HCT116 (cell line): ENCODE data around the gene ALDH3A1. TPM values are rescaled to one million over a fixed set of nuclear protein-coding genes. Genes with fewer than 3 reads are reported as not detected.

ENCODE experiments used
- ATAC-seq: fragments of 200-7000 bp; cut with Tn5 transposase; 2 replicates; pipeline ENCODE4 v1.9.1; 2020; ENCODE audit warnings: mild to moderate bottlenecking, moderate library complexity
- BruUV-seq: library from RNA; stranded (reverse); fragments of 400-500 nt; replicated peaks from 2 replicates; lab custom pipeline; 2021; lab: Mats Ljungman, UMichigan
- CTCF ChIA-PET: fragments of 300-600 bp; sonication (Branson Sonifier 250); formaldehyde crosslinking; loops from one replicate; lab custom pipeline; 2021; ENCODE audit warnings: antibody characterized with exemption; lab: Charles Lee
- POLR2A ChIA-PET: fragments of 300-600, 350-600 bp; sonication (Branson Sonifier 250); formaldehyde crosslinking; loops from one replicate; lab custom pipeline; 2021; ENCODE audit warnings: antibody characterized with exemption; lab: Charles Lee
- RAD21 ChIA-PET, 2 experiments: fragments of 300-600 bp; sonication (Branson Sonifier 250); formaldehyde crosslinking; loops; one replicate each; lab custom pipeline; 2023; ENCODE audit warnings: low total read pairs in 2 of 2; ENCODE audit not compliant: uncharacterized antibody in 2 of 2, unreplicated experiment in 2 of 2, low non-redundant PET in 1 of 2; lab: Charles Lee
- DNase-seq: peaks from one replicate; pipeline ENCODE4 v3.0.0-alpha.2; 2010; ENCODE audit warnings: low read depth, low spot score
- H2AFZ ChIP-seq: fragments of 200-600 bp; shearing (Covaris generic), sonication (generic); 2 replicates; pipeline ENCODE4 v1.6.1; 2017; ENCODE audit warnings: low read depth, mixed run types, mixed read lengths, antibody characterized with exemption, low read length; ENCODE audit not compliant: poor library complexity, severe bottlenecking
- H3K27ac ChIP-seq: 2 replicates; pipeline ENCODE4 v1.5.1; 2012; ENCODE audit warnings: low read depth, low read length
- H3K27me3 ChIP-seq: fragments of 200-600 bp; sonication (generic); 2 replicates; pipeline ENCODE4 v1.6.1; 2016; ENCODE audit warnings: mixed run types, low read length, mixed read lengths; ENCODE audit not compliant: insufficient read depth
- H3K36me3 ChIP-seq, 2 experiments: fragments of 200-500 bp in 1 of 2; fragments of 200-600 bp in 1 of 2; sonication (Bioruptor generic) in 1 of 2; sonication (generic) in 1 of 2; 2 replicates each; pipeline versions ENCODE4 v1.5.1 to v1.6.1; 2014 to 2016; ENCODE audit warnings: low read length in 2 of 2, inconsistent platforms in 1 of 2, mixed read lengths in 1 of 2, mixed run types in 1 of 2; ENCODE audit not compliant: insufficient read depth in 2 of 2, control insufficient read depth in 1 of 2
- H3K4me1 ChIP-seq, 2 experiments: fragments of 200-600 bp in 1 of 2; sonication (generic) in 1 of 2; 2 replicates each; pipeline versions ENCODE4 v1.5.1 to v1.6.1; 2012 to 2017; ENCODE audit warnings: low read length in 2 of 2, inconsistent platforms in 1 of 2, mild to moderate bottlenecking in 1 of 2, mixed read lengths in 1 of 2, mixed run types in 1 of 2, moderate library complexity in 1 of 2; ENCODE audit not compliant: insufficient read depth in 2 of 2, control insufficient read depth in 1 of 2
- H3K4me2 ChIP-seq: fragments of 200-600 bp; sonication (generic); 2 replicates; pipeline ENCODE4 v1.6.1; 2017; ENCODE audit warnings: mixed run types, low read length, mixed read lengths
- H3K4me3 ChIP-seq, 2 experiments: fragments of 200-600 bp in 1 of 2; sonication (generic) in 1 of 2; replicated peaks in 1 of 2; 2 replicates each; pipeline ENCODE4 v1.5.1; 2011 to 2016; ENCODE audit warnings: low read length in 2 of 2, control low read depth in 1 of 2, low read depth in 1 of 2, mild to moderate bottlenecking in 1 of 2, mixed read lengths in 1 of 2, mixed run types in 1 of 2
- H3K79me2 ChIP-seq: fragments of 200-600 bp; sonication (generic); 2 replicates; pipeline ENCODE4 v1.6.1; 2017; ENCODE audit warnings: mild to moderate bottlenecking, mixed run types, low read length, moderate library complexity, mixed read lengths; ENCODE audit not compliant: insufficient read depth
- H3K9ac ChIP-seq: fragments of 200-600 bp; sonication (generic); 2 replicates; pipeline ENCODE4 v1.6.1; 2016; ENCODE audit warnings: low read length, mixed read lengths
- H3K9me2 ChIP-seq: fragments of 200-600 bp; sonication (generic), shearing (Covaris generic); 2 replicates; pipeline ENCODE4 v1.6.1; 2017; ENCODE audit warnings: mixed run types, mild to moderate bottlenecking, moderate library complexity; ENCODE audit not compliant: insufficient read depth
- H3K9me3 ChIP-seq, 2 experiments: fragments of 200-500 bp in 1 of 2; fragments of 200-600 bp in 1 of 2; sonication (Bioruptor generic) in 1 of 2; sonication (generic) in 1 of 2; 2 replicates each; pipeline ENCODE4 v1.6.1; 2014 to 2017; ENCODE audit warnings: low read length in 2 of 2, mixed read lengths in 2 of 2, inconsistent platforms in 1 of 2, low read depth in 1 of 2, mild to moderate bottlenecking in 1 of 2, mixed run types in 1 of 2, moderate library complexity in 1 of 2; ENCODE audit not compliant: control insufficient read depth in 1 of 2, insufficient read depth in 1 of 2
- H4K20me1 ChIP-seq: fragments of 200-600 bp; sonication (generic), shearing (Covaris generic); 2 replicates; pipeline ENCODE4 v1.6.1; 2017; ENCODE audit warnings: mixed run types, mild to moderate bottlenecking, moderate library complexity; ENCODE audit not compliant: insufficient read depth
- ATF3 ChIP-seq: IDR thresholded peaks from 2 replicates; pipeline ENCODE4 v1.6.1; 2012
- CBX3 ChIP-seq: IDR thresholded peaks from 2 replicates; pipeline ENCODE4 v1.6.1; 2012; ENCODE audit warnings: low read depth
- CTCF ChIP-seq, 3 experiments: fragments of 200-600 bp in 1 of 3; sonication (generic) in 1 of 3; IDR thresholded peaks in 2 of 3; conservative IDR thresholded peaks in 1 of 3; 2 replicates each; pipeline ENCODE4 v1.5.1; 2012 to 2017; ENCODE audit warnings: low read depth in 2 of 3, low read length in 2 of 3, antibody characterized with exemption in 1 of 3, borderline replicate concordance in 1 of 3, control low read depth in 1 of 3, mild to moderate bottlenecking in 1 of 3, mixed read lengths in 1 of 3, mixed run types in 1 of 3, moderate library complexity in 1 of 3; ENCODE audit not compliant: insufficient read depth in 1 of 3
- EGR1 ChIP-seq: IDR thresholded peaks from 2 replicates; pipeline ENCODE4 v1.6.1; 2012; ENCODE audit warnings: low read depth
- ELF1 ChIP-seq: IDR thresholded peaks from 2 replicates; pipeline ENCODE4 v1.6.1; 2012; ENCODE audit warnings: low read depth, borderline replicate concordance
- FOSL1 ChIP-seq: IDR thresholded peaks from 2 replicates; pipeline ENCODE4 v1.6.1; 2012; ENCODE audit warnings: low read depth
- POLR2AphosphoS5 ChIP-seq: IDR thresholded peaks from 2 replicates; pipeline ENCODE4 v1.6.1; 2011; ENCODE audit warnings: mild to moderate bottlenecking, low read depth, low read length, moderate library complexity
- RAD21 ChIP-seq: IDR thresholded peaks from 2 replicates; pipeline ENCODE4 v1.6.1; 2012; ENCODE audit warnings: low read depth, mild to moderate bottlenecking
- SIN3A ChIP-seq: IDR thresholded peaks from 2 replicates; pipeline ENCODE4 v1.6.1; 2012; ENCODE audit warnings: low read depth
- SP1 ChIP-seq: IDR thresholded peaks from 2 replicates; pipeline ENCODE4 v1.6.1; 2012; ENCODE audit warnings: low read depth
- ZNF274 ChIP-seq: fragments of 200-500 bp; sonication (Bioruptor generic); IDR thresholded peaks from 2 replicates; pipeline ENCODE4 v1.6.1; 2014; ENCODE audit warnings: mild to moderate bottlenecking, low read depth, low read length, inconsistent platforms
- intact Hi-C: fragments of 100-400 bp; cut with micrococcal nuclease; formaldehyde crosslinking; loops from 2 replicates; pipeline ENCODE4 v1.10.0; 2022
- total RNA-seq: library from RNA; stranded (reverse); gene quantifications from one replicate; pipeline ENCODE4 v1.2.1, GENCODE V29; 2021; ENCODE audit not compliant: unreplicated experiment
- TF ChIP-seq, protein P1 (sequence below): IDR thresholded peaks from 2 replicates; pipeline ENCODE4 v1.6.1; 2012
- TF ChIP-seq, protein P2 (sequence below): IDR thresholded peaks from 2 replicates; pipeline ENCODE4 v1.6.1; 2011; ENCODE audit warnings: mild to moderate bottlenecking, low read length, moderate library complexity; ENCODE audit not compliant: insufficient replicate concordance; ENCODE audit errors: extremely low read depth

ALDH3A1 gene
- total RNA-seq, 1 experiment from 2014 or later: 0.86 TPM

GRCh38 chr17:19740933-19741332 is 7.2 kb downstream of the ALDH3A1 start:
- DNase-seq: no peak
- Histone ChIP-seq H3K9me3 (no peaks in the 10 kb centered on the region), H3K4me3 (no peak overlapping the region), H3K27me3 (no peaks in the 10 kb centered on the region), H3K36me3 (no peaks in the 10 kb centered on the region), H3K9me2 (no peaks in the 10 kb centered on the region), H3K9ac (no peak overlapping the region), H4K20me1 (no peaks in the 10 kb centered on the region), H2AFZ (no peak overlapping the region), H3K27ac (no peak overlapping the region), H3K79me2 (no peaks in the 10 kb centered on the region), H3K4me2 (no peak overlapping the region), H3K4me1 (peaks cover 8 to 15% of the 10 kb centered on the region in 2 experiments; a peak in 3 of 4 replicates)
- TF ChIP-seq ATF3 (no peak), EGR1 (no peak), CTCF (IDR thresholded peaks at IDR 0.05 in 2 of 3, conservative IDR thresholded peaks at IDR 0.05 in 1 of 3; ENCODE audit: borderline replicate concordance in 1 of 3, insufficient read depth in 1 of 3, low read depth in 2 of 3, low read length in 2 of 3) (no peak), RAD21 (no peak), SP1 (no peak), ZNF274 (no peak), FOSL1 (no peak), SIN3A (no peak), ELF1 (no peak), POLR2AphosphoS5 (no peak), CBX3 (no peak)
- TF ChIP-seq, protein P1, sequence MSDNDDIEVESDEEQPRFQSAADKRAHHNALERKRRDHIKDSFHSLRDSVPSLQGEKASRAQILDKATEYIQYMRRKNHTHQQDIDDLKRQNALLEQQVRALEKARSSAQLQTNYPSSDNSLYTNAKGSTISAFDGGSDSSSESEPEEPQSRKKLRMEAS: no peak
- TF ChIP-seq, protein P2, sequence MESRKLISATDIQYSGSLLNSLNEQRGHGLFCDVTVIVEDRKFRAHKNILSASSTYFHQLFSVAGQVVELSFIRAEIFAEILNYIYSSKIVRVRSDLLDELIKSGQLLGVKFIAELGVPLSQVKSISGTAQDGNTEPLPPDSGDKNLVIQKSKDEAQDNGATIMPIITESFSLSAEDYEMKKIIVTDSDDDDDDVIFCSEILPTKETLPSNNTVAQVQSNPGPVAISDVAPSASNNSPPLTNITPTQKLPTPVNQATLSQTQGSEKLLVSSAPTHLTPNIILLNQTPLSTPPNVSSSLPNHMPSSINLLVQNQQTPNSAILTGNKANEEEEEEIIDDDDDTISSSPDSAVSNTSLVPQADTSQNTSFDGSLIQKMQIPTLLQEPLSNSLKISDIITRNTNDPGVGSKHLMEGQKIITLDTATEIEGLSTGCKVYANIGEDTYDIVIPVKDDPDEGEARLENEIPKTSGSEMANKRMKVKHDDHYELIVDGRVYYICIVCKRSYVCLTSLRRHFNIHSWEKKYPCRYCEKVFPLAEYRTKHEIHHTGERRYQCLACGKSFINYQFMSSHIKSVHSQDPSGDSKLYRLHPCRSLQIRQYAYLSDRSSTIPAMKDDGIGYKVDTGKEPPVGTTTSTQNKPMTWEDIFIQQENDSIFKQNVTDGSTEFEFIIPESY: no peak
- CTCF ChIA-PET: no interaction called here
- intact Hi-C loops: no loop called here
- BruUV-seq: no TSS peak
- RAD21 ChIA-PET: no interaction called here
- POLR2A ChIA-PET: no interaction called here
- ATAC-seq: no peak
